DLD1 (cell line): ENCODE data around the gene MTHFD1L.

ENCODE experiments used
- in situ Hi-C: cut with HindIII; loops from 2 replicates; pipeline ENCODE4 v1.10.0; 2017; ENCODE audit warnings: low sequenced_read_pairs

The MTHFD1L gene

DNA sequence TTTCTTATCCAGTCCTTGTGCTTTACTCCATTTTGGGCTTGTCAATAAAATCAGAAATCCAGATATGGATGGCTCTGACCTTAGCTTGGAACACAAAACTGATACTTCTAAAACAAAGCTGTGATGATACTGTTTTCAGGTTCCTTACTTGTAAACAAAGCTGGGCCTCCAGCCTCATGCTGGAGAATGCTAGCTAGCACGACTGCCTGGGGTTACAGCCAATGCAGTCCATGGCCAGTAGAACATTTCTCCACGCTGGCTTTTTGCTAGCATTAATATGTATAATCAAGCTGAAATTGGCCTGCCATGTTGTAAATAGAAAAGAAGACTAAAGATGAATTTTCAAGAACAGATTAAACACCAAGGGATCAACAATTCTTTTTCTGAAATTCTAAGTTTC, 63.9 kb downstream of the MTHFD1L start:
- in situ Hi-C loops: no loop called here

DNA sequence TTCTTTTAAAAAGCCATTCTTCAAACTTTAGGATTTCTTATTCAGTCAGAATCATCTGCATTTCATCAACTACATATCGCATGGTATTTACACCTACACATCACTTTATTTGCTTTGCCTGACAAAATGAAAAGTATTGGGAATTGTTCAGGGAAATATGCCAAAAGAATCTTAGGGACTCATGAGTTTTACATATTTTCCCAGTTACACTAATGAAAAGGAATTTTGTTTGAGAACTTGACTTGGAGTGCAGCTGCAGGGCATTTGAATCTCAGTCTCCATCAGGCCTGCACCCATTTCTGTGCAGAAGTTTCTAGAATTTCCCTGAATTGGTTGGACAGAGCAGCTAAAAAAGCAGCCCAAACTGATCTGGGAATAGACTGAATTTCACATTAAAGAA, 65.3 kb downstream of the MTHFD1L start:
- in situ Hi-C loops: no loop called here

DNA sequence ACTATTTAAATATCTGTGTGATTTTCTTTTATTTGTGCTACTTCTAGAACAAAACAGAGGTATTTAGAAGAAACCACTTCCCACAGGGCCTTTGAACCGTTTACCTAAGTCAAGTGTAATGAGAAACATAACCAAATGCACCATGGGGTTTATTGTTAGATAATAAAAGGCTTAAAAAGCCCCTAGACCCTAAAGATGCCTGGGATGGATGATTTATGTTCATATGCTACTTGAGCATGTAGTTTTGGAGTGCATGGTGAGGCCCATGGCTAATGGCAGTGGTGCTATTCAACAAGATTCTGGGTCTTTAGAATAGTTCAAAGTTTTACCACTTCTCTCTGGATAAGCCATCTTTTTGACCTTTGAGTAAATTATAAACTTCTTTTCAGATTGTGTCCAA, 65.9 kb downstream of the MTHFD1L start:
- in situ Hi-C loops: no loop called here

DNA sequence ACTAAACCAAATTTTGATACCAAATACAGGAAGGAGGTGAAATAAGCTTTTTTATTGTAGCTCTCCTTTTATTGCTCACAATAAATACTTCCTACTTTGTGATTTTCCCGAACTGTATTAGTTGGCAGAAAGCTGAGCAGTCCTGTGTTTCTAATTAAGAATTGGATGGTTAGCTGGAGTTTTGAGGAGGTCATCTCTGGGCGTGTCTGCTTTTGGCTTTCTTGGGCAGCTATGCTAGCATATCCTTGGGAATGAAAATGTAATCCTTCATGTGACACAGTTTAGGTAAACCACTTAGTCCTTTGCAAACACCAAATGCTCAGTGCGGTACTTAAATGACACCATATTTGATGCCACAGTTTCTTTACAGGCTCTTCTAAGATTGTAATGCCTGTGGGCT, 67.5 kb downstream of the MTHFD1L start:
- in situ Hi-C loops: no loop called here

DNA sequence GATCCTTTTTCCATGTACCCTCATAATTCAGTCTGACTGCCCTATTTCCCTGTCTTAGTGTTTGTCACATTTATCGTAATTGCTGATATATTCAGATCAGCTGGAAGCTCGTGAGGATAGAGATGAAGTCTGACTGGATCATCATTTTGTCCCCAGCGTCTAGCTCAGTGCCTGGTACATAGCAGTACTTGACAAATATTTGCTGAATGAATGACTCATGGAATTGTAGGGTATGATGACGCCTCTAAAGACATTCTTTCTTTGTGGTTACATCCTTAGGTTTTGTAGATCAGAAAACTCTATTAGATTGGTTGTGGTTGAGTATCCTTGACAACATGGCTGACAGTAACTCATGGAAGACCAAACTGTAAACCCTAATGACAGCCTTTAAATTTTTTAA, 68.9 kb downstream of the MTHFD1L start:
- in situ Hi-C loops: no loop called here

DNA sequence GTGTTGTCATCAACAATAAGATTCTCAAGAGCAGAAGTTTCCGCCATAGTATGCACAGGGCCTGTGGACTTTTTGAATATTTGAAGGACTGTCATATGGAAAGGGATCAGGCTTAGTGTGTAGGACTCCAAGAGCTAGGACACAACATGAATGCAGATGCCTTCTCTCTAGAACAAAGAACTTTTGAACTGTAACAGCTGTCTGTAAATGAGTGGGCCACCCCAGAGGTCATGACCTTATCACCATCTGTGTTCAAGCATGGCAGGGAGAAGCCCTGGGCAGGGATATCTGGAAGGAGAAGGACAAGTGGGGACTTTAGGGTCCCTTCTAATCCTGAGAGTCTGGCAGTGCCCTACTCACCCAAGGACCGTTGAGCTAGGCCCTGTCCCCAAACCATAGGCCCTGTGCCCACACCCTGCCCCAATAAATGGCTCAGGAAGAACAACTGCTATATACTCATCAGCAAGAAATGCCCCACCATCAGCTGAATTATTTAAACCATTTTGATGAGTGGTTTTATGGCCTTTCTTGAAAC, 70.6 kb downstream of the MTHFD1L start:
- in situ Hi-C loops: no loop called here

DNA sequence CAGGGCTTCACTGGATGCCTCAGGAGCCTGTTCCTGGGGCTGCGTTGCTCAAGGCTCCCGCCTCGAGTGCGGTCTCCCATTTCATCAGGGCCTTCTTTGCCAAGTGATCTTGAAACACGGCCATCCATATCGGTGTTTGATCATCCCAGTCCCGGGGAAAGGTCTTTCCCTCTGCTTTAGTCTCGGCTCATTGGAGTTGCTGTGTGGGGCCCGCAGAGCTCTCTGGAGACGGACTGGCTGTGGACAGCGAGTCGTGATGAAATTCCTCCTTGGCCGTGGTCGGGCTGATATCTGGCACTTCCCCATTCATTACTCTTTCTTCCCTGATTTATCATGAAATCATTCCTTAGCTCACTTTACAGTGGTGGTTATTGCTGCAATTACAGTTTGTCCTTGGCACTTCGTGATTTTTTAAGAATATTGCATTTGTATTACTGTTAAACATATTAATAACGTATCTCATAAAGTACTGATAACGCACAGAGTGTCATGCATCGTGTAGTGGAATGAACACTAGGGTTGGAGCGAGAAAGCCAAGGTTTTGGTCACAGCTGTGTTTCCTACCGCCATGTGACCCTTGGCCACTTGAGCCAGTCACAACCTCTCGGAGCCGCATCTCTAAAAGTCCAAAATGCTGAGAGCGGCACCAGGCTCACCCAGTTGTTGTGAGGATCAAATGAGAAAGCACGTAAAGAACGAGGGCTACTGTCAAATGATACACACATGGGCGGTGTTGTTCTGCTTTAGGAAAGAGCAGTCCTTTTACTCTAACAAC, 71.8 kb downstream of the MTHFD1L start:
- in situ Hi-C loops: no loop called here

DNA sequence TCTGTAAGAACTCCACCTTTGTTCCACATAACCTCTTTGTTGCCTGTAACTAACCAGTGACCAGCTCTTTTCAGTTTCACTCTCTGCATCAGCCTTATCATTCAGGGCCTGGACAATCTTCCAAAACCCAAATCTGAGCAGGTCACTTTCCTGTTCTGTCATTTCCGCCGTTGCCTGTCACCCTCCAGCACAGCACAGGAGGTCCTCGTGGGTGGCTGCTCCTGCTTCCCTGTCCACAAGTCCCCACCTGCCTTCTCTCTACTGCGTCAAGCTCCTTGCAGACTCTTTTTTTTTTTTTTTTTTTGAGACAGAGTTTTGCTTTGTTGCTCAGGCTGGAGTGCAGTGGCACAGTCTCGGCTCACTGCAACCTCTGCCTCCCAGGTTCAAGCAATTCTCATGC, 73.9 kb downstream of the MTHFD1L start:
- in situ Hi-C loops: no loop called here

DNA sequence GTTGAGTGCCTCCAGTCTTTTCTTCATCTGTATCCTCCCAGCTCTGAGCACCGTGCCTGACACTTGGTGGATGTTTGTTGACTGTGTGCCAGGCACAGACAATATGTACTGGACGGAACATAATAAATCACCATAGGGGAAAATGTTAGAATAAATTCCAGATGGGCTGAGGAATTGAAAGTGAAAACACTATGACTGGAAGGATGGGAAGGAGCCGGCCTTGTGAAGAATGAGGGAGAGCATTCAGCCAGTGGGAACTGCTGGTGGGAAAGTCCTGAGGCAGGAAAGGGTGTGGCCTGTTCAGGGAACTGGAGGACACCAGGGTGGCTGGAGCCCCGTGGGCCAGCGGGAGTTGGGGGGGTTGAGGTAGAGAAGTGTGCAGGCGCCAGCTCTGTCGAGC, 75.4 kb downstream of the MTHFD1L start:
- in situ Hi-C loops: no loop called here

DNA sequence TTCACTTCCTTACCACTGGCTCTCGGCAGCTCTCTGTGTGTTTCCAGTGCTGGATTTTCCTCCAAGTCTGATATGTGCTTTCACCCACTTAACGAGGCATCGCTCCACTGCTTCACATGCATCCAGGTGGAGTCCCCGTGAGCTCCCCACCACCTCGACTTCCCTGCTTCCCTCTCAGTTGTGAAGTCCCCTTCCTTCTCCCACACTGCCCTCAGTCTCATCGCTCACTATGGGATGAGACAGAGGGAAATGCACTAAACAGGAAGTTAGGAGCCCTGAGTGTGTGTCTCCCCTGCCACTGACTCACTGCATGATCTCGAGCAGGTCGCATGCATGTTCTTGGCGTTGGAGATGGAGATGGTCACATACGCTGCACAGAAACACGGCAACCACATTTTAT, 84.0 kb downstream of the MTHFD1L start:
- in situ Hi-C loops: no loop called here

DNA sequence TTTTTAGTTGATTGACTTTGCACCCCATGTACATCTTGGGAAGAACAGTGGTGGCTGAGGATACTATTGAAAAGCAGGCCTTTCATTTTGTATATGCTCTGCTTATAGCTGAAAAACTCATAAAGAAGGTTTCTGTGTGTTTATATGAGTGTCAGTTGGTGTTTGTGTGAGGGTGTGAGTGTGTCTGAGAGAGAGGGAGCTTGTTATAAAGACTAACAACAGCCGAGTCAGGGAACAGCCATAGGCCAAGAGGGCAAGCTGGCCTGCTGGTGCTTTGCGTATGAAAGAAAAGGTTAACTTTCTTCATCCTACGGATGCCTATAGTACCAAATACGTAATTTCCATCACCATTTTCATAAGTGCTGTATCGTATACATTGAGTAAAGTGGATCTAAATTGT, 88.3 kb downstream of the MTHFD1L start:
- in situ Hi-C loops: no loop called here

DNA sequence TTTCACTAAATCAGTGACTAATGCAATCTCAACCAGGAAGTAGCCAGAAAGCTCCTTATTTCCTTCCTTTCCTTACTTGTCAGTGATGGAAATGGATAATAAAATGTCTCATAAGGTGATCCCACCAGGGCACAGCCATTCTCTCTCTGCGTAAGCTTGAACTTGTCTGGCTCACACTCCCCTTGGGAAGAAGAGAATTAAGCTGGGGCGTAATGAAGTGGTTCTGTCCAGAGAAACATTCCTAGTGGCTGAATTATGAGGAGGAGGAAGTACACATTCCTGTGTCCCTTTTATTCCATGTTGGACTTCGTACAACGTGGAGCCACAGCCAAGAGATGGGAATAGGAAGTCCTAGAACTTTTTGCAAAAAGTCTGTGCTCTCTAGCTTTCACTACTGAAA, 93.7 kb downstream of the MTHFD1L start:
- in situ Hi-C loops: no loop called here

DNA sequence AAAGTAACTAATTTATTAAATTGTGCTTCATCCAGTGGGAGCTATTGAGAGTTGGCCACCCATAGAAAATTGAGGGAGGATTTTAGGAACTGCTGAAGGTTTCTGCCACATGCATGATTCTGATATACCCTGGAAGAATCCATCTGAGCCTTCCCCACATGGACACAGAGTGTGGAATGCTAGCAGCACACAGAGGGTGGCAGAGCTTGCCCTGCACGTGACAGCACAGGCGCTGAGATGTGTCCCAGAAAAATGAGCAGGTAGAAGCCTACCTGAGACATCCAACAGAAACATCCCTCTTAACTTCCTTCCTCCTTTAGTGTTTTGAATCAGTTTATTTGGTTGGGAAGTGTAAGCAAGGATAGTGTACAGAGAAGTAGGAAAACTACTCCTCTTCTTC, 96.9 kb downstream of the MTHFD1L start:
- in situ Hi-C loops: no loop called here

DNA sequence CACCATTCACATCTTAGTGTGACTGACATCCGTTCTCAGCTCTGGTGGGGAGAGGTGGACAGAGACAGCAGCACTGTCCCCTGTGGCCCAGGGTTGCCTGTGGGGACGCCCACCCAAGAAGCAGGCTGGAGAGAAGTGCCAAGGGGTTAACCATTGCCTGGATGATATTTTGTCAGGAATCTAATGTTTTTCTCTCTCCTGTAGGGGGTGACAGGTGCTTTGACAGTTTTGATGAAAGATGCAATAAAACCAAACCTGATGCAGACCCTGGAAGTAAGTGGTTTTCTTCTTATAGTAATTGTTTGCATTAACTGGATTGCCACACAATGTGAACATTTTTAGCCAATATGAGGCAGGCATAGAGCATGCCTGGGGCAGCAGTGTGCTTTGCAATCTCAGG, 99.3 kb downstream of the MTHFD1L start:
- in situ Hi-C loops: no loop called here

DNA sequence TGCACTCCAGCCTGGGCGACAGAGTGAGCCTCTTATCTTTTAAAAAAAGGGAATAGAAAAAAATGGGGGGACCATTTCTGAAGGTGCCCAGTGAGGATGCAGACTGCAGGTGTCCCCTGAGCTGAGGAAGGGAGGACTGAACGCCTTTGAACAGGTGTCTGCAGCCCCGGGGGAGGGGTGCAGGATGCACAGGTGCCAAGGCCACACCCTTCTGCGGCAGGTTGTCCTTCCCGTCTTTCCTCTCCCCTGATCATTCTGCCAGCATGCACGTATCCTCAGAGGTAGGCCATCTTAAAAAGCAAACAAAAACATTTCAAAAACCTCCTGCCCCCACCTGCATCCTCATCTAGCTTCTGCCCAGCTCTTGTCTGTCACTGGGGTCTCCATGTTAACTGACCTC, 101.3 kb downstream of the MTHFD1L start:
- in situ Hi-C loops: no loop called here

DNA sequence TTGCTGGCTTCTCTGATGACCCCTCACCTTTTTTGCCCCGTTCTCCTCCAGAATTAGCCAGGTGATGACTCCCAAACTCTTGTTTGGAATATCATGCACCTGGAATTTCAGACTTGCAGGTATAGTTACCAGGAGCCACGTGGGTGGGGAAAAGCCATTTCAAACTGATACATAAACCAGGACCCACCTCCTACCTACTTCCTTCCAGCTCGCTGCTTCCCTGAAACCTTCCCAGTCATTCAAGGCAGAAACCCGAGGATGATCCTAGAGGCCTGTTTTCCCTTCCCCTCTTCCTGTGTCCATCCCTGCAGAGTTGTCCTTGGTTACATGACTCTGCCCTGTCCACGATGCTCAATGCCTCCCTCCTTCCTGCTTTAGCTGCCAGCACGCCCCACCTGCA, 101.9 kb downstream of the MTHFD1L start:
- in situ Hi-C loops: no loop called here

DNA sequence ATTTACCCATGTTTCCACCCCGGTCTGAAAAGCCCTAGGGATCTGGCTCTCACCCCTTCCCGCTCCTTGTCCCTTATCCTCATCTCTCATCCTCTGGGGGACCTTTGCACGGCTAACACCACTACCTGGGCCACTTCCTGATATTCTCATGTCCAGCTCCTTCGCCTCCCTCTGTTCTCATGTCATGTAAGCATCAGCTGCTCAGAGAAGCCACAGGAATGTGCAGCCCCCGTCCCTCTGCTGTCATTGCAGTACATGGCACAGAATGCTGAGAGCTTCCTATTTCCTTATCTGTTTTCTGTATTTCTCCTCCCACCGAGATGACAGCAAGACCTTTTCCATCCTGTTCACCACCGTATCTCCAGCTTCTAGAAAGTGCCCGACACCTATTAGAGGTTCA, 102.4 kb downstream of the MTHFD1L start:
- in situ Hi-C loops: no loop called here

DNA sequence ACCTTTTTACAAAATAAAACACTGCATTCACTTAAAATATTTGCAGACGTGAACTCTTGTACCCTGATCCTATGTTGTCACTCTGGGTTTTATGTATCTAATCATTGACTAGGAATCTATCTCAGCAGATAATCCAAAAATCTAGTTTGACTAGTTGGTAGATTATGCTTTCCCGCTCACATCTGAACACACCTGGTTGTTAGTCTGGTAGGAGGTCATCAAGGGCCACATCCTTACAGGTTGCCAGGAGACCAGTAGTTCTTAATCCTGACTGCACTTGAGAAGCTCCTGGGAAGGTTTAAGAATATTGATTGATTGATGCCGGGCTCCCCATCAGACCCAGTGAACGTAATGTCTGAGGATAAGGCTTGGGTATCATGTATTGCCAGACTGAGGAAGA, 104.4 kb downstream of the MTHFD1L start:
- in situ Hi-C loops: no loop called here

DNA sequence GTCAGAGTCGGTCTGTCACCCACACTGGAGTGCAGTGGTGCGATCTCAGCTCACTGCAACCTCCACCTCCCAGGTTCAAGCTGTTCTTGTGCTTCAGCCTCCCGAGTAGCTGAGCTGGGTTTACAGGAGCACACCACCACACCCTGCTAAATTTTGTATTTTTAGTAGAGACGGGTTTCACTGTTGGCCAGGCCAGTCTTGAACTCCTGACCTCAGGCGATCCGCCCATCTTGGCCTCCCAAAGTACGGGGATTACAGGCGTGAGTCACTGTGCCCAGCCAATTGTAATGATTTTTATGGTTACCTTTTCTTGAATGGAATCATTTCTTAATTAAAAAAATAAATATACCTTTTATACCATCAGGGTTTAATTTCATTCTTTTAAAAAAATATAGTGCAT, 105.7 kb downstream of the MTHFD1L start:
- in situ Hi-C loops: no loop called here

DNA sequence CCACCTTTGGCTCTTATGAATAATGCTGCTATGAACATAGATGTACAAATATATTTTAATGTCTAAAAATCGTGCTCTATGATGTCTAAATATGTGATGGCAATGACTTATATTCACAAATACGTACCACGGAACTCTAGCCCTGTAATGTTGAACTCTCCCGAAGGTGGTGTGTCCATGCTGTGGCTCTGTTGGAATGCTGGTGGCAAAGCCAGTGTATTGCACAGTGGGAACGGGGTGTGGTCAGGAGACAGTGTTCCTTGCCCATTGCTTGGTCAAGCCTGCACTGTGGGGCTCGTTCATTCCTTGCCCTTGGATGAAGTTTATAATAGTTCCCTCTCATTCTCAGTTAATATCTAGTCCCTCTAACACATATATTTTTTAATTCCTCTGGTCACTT, 109.6 kb downstream of the MTHFD1L start:
- in situ Hi-C loops: no loop called here

DNA sequence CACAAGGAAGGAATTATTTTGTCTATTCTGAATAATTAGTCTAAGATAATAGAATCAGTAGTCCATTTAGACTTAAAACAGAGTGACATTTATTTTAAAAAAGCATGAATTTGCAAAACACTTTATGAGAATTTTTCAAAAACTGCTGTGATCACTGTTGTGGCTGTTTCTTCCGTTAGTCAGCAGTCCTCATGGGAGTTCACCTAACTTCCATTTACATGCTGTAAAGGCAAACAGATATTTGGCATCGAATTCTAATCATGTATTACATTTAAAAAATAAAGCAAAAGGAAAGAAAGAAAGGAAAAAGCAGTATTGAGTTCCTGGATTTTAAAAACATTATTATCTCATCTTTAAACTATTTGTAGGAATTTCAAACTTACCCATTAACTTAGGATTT, 111.8 kb downstream of the MTHFD1L start:
- in situ Hi-C loops: no loop called here

DNA sequence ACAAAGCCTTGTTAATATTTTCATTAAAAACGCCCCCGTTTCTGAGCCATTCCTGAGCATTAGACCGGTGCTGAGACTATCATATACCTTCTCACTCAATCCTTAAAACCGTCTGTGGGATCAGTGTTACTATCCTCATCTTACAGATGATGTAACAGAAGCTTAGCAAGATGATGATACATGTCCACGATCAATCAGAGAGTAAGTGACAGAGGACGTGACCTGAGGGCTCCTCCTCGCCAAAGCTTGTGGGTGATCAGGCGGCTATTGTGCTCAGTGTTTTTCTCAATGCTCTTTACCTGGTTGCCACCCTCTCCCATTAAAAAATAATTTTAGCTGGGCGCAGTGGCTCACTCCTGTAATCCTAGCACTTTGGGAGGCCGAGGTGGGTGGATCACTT, 113.1 kb downstream of the MTHFD1L start:
- in situ Hi-C loops: no loop called here

DNA sequence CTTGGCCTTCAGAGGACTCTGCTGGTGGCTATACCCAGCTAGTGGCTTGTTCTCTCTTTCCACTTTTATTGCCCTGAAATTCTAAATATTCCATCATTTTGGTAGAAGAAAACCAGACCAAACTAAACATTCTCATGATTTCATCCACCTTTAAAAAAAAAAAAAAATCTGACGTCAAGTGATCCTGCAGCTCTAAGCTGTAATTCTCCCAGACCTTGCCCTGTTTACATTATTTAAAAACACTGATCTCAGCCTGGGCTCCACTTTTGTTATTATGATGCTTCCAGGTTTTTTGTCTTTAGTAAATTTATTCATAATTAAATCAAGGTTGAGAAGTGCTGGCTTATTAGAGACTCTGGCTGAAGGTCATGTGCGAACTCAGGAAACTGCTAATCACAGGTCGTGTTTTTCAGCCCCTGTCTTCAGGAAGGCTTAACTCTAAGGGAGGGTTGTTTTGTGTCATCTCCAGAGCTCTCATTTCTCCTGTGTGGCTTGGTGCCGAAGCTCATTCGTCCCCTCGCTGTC, 114.4 kb downstream of the MTHFD1L start:
- in situ Hi-C loops: no loop called here
